ENCODE results near the gene PPP2R2C.

Gene PPP2R2C

DNA sequence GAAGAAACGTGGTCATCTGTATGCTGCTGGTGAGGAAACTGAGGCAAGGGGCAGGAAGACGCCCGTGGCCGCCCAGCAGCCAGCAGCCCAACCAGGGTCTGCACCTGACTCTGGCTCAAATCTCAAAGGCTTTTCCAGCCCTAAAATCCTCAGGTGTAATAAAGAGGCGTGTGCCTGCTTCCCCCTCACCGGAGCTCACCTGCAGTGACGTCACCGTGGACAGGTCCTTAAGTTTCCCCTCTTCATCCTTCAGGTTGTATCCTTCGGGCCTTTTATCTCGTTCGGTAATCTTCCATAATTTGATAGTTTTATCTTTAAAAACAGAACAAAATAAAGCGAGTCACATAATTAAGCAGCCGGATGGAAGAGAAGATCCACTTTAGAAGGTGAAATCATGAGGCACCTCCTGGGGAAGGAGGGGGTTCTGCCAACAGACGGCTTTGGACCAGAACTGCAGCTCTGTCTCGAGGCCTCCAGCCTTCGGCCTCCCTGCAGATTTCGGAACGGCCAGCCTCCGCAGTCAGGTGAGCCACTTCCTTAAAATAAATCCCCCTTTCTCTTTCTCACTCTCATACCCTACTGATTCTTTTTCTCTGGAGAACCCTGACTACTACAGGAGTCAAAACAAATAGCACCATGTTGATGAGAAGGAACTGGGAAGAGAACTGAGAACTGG, 96.7 kb downstream of the PPP2R2C start:
- no peak for DNase-seq

DNA sequence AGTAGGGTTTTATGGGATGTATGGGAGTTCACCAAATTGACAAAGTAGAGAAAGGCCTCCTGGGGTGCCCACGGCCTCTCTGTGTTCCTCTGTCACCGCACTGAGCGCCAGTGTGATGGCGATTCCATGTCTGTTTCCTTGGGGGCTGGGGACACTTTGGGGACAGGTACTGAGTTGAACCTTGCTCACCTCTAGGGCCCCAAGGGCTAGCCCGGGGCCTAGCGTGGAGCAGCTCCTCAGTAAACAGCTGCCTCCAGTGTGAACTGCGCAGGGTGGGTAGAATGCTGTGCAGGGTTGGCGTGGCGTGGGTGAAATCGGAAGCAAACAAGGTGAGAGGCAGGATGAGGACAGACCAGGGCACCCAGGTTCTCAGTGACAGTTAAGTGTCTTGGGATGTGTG, 97.8 kb downstream of the PPP2R2C start:
- DNase-seq: no peak

DNA sequence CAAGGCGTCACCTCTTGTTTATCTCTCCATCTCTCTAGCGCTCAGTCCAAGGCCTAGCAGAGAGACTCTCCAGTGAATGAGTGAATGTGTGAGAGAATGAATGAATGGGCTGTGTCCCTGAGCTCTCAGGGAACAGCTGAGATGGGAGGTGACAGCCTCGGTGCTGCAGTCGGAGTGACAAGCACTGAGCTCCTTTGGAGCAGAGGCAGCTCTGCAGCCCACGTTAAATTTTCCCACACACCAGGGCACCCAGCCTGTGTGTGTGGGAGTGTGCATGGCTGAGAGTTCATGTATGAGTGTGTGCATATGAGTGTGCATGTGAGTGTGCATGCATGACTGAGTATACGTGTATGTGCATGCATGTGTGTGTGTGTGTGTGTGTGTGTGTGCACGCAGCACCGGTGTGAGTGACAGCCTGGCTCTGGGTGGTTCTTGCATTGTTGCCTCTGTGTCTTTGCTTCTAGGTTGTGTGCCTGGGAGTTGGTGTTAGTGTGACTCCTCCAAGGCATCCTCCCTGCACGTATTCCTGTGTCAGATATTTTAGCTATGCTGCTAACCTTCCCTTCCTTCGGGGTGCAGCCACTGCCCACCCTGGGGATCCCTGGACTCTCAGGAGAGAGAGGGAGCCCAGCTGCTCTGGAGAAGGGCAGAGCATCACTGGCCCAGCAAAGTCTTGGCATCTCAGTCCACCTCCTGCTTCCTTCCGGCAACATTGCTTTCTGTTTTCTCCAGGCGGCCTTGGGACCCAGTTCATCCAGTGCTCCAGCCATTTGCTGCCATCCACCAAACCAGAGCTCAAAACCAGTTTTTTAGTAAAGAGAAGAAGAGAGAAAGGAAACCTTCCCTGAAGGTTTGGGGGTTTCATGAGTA, 98.6 kb downstream of the PPP2R2C start:
- DNase-seq: no peak

- DNase-seq: no peak
Measured at GRCh38 chr4:6372649-6373525, 99.5 kb downstream of the PPP2R2C start.

- no peak for DNase-seq
Measured at GRCh38 chr4:6371812-6372211, 100.6 kb downstream of the PPP2R2C start.

DNA sequence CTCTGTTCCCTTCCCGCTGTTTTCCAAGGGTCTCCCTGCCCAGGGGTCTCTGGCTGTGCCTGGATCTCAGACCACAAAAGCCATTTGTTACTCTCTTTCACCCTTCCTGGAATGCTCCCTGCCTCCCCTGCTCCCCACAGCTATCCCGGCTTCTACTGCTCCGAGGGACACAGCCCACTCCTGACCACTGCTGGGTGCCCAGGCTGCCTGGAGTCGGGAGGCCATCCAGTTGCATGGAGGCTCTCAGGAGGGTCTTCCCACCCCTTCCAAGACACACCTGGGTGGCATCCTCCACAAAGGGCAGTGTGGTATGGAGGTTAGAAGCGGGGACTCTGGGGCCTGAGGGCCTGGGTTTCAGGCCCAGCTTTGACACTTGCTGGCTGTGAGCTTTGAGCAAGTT, 101.1 kb downstream of the PPP2R2C start:
- DNase-seq: no peak

- no peak for DNase-seq
Measured at GRCh38 chr4:6369924-6370645, 102.3 kb downstream of the PPP2R2C start.

DNA sequence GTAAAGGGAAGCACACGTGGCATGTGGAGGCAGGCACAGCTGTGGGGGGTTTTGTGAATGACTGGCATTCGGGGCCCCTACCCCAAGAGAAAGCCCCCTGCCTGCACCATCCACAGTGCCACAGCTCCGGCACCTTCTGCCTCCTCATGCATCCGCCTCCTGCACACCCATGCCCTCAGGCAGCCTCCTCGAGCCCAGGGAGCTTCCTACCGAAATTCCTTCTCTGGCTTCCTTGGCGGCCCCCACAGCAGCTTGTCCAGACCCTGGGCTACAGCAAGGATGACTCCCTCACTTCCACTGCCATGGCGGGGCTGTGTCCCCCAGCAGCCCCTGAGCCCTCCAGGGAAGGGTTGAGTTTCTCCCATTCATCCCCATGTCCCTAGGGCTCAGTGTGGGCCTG, 102.9 kb downstream of the PPP2R2C start:
- no peak for DNase-seq

DNA sequence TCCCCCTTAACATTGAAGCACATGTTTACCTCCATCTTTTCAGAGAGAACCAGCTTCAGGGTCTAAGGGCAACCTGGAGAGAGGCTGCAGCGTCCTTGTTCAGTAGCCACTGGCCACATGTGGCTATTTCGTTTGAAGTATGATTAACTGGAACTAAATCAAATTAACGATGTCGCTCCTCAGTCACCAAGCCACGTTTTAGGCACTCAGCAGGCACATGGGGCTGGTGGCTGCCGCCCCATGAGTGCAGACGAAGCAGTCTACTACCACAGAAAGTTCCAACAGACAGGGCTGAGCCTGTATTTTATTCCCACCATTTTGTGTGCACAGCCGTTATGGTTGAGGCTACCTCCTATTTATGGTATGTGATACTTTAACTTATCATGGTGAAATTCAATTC, 103.4 kb downstream of the PPP2R2C start:
- no peak for DNase-seq

DNA sequence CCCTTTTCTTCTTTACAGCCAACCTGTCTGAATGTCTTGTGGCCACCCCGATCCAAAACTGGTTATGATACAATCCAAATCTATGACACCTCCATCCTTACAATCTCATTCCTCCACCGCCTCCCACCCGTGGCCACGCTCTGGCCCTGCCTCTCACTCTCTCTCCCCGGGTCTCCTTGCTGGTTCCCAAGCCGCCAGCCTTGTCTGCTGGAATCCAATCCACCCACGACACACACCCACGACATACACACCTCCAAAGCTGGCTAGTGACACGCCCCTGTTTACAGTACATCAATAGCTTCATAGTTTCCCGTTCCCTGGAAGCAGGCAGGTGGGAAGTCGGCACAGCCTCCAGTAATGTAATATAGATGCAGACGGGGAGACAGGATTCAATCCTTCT, 103.8 kb downstream of the PPP2R2C start:
- no peak for DNase-seq

DNA sequence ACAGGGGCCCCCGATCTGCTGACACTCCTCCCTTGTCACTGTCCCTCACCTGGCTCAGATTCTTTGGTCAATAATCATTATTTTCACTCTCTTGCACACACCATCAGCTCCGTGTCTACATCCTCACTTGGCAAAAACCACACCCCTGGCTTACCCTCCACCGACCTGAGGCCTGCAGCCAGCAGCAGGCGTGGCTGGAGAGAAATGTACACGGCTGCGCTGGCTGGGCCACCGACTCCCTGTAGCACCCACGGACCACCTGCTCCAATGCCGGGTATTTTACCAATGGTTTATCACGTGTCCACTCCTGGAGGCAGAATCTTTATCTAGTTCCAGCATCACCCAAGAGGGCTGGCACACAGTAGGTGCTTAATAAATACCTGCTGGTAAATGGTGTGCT, 104.3 kb downstream of the PPP2R2C start:
- DNase-seq: no peak

DNA sequence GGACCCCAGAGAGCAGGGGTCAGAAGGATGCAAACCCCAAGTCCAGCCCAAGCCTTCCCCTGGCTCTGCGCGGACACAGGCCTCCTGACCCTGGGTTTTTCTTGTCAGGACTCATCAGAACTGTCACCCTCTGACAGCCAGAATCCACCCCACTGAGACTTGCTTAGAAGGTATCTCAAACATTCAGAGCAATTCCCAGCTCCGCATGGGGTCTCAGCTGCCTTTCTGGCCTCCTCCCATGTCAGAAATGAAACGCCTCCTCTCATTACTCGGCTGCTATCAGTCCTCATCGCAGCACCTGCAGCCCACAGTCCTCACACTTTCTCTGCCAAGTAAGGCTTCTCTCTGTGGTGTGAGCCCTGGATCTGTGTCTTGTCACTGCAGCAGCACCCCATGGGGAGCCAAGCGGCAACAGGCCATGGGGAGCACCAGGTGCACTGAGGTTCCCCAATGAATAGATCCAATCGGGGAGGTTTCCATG, 105.0 kb downstream of the PPP2R2C start:
- DNase-seq: no peak

GRCh38 chr4:6366581-6366980, 105.8 kb downstream of the PPP2R2C start:
- DNase-seq: no peak

- no peak for DNase-seq
Measured at GRCh38 chr4:6365545-6366086, 106.8 kb downstream of the PPP2R2C start.

DNA sequence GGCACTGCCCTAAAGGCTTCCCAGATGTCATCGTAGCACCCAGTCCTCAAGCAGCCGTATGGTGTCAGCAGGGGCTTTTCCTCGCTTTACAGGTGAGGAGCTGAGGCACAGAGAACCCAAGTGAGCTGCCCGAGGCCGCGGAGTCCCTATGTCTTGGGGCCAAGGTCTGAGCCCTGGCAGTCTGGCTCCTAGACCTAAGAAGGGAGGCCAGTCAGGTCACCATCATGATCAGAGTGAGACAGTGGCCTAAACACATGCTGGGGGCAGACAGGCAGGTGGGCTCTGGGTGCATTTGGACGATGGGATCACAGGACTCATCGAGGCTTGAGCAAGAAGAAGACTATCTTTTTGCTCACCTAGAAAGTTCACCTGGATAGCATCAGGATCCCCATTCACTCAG, 107.8 kb downstream of the PPP2R2C start:
- no peak for DNase-seq

DNA sequence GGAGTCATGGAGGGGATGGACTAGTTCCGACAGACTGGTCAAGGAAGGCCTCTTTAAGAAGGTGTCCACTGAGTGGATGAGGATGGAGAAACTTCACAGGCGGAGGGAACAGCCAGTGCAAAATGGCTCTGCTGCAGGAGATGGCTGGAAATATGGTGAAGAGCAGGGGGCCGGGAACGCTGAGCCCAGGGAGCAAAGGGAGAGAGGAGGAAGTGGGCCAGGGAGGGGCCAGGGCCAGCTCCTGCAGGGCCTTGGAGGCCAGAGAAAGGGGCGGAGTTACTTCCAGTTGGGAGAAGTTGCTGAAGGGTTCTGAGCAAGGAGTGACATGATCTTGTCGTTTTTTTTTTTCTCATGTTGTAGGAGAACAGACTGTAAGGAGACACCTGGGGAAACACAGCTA, 108.3 kb downstream of the PPP2R2C start:
- no peak for DNase-seq

- no peak for DNase-seq
Measured at GRCh38 chr4:6362896-6363295, 109.5 kb downstream of the PPP2R2C start.

DNA sequence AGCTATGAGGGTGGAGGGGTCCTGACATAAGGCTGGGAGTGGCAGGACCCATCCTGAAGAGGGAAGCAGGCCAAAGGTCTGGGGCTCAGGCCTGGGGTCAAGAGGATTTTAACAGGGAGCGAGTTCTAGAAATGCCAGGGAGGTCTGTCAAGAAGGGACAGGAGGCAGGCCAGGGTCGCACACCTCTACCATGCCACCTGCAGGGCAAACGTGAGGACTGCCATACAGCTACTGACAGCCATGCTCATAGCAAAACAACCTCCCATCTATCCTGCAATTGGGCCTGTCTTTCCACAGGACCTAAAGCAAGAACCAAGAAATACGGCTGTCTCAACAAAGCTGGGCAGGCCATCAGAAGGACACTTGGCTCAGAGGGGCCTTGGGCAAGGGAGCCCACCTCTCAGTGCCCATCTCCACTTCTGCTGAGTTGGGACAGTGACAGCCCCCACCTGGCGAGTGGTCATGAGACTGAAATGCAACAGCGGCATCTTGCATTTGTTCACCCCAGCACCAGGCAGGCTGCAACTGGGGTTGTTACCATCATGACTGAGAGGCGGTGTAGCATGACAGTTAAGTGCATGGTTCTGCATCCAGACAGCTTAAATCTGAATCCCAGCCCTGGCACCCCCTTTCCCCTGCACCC, 110.0 kb downstream of the PPP2R2C start:
- DNase-seq: no peak

- no peak for DNase-seq
Measured at GRCh38 chr4:6361076-6361784, 111.2 kb downstream of the PPP2R2C start.

DNA sequence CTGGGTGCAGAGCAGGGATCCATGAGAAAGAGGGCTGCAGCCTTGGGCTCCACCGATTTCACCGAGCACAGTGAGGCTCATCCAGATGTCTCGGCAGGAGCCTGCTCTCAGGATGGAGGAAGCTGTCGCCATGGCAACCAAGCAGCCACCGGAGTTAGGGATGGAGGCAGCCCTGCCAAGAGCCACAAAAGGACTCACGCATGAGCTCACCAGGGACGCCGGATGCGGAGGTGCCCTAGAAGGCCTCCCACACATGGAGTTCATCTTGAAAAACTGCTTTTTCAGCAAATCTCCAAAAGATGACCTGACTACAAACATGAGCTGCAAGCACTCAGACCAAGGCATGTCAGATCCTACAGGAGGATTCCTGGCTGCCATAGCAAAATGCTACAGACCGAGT, 112.0 kb downstream of the PPP2R2C start:
- no peak for DNase-seq

Data from T1000 (cell line).